ENCODE measurements around the gene DZIP1L.

Gene DZIP1L

GRCh38 chr3:138030734-138031280 lies 84.6 kb downstream of the DZIP1L start:
- DNase-seq, result no peak

DNA sequence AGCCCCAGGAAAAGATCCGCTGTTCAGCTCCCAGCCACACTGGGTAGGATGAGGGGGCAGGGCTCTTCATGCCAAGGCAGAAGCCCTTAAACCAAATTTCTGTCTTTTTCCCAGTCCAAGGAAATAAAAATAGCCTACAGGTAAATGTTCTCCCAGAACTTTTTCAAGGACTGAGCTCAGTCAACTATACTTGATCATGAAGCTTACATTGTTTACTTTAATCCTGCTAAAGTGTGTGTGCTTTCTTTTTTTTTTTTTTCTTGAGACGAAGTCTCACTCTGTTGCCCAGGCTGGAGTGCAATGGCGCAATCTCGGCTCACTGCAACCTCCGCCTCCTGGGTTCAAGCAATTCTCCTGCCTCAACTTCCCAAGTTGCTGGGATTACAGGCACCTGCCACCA lies 87.6 kb downstream of the DZIP1L start:
- DNase-seq, result no peak

GRCh38 chr3:138025553-138025952 lies 89.9 kb downstream of the DZIP1L start:
- DNase-seq, result no peak

- DNase-seq, result no peak
Measured at GRCh38 chr3:138023754-138024153, 91.7 kb downstream of the DZIP1L start.

DNA sequence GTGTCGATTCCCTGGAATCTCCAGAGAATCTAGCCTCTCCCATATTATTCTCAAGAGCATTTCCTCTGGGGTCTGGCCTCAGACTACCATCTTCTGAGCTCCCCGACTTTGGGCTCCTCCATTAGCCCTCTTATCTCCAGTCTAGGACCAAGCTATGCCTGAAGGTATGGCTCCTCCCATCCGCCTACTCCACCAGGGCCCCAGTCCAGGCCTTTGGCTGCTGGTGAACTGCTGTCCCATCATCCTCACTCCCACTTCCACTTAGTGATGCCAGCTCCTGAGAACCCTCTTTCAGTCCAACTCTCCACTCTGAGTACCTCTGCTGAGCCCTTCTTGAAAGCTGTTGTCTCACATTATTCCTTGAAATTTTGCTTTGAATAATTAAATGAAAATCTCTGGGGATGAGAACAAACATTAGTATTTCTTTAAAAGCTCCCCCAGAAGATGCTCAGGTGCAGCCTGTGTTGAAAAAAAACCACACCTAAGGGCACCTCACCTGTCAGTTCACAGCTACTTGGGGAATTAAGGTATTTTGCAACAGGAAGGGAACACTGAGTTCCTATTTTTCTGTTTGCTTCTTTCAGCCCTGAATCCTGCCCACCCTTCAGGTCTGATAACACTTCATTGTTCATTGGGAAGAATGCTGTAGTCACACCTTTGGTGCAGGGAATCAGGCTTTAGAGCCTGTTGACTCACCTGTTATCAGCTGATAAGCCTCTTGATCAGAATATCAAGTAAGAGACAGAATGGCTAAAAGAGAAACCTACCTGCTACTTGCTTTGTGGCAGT lies 95.9 kb downstream of the DZIP1L start:
- DNase-seq, result no peak

DNA sequence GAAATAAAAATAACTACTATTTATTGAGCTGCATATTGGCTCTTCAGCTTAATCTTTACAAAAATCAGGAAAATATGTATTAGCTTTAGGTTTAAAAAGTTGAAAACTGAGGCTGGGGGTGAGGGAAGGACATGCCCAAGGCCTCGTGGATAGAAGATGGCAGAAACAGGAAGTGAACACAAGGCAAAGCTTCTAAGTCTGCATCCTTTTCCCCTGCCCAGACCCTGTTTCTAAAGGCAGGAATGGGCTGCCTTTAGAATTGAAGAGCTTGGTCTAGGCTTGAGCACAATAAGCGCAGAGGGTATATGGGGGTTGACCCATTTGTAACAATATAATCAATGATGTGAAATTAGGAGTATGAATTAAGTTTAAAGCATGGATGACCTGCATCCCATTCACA lies 99.3 kb downstream of the DZIP1L start:
- no peak for DNase-seq

- no peak for DNase-seq
Measured at GRCh38 chr3:138012526-138012925, 102.9 kb downstream of the DZIP1L start.

All from right hindlimb (tissue), 1 donor.